Measurements from ENCODE around the gene LUZP1.

Gene LUZP1

GRCh38 chr1:23080885-23081284 lies 87.8 kb downstream of the LUZP1 start:
- no peak for DNase-seq

GRCh38 chr1:23079025-23079424 lies 89.6 kb downstream of the LUZP1 start:
- DNase-seq: no peak

GRCh38 chr1:23074012-23074411 lies 94.6 kb downstream of the LUZP1 start:
- DNase-seq: no peak

- no peak for DNase-seq
Observed at GRCh38 chr1:23069675-23070074, 99.0 kb downstream of the LUZP1 start.

GRCh38 chr1:23069149-23069548 lies 99.5 kb downstream of the LUZP1 start:
- DNase-seq: no peak

- no peak for DNase-seq
Observed at GRCh38 chr1:23066075-23066474, 102.6 kb downstream of the LUZP1 start.

GRCh38 chr1:23065385-23065784 lies 103.3 kb downstream of the LUZP1 start:
- no peak for DNase-seq

- DNase-seq: no peak
Observed at GRCh38 chr1:23062271-23062670, 106.4 kb downstream of the LUZP1 start.

- DNase-seq: no peak
Observed at GRCh38 chr1:23057301-23057700, 111.4 kb downstream of the LUZP1 start.

GRCh38 chr1:23051290-23051909 lies 117.3 kb downstream of the LUZP1 start:
- DNase-seq: no peak

GRCh38 chr1:23050201-23050600 lies 118.5 kb downstream of the LUZP1 start:
- no peak for DNase-seq

GRCh38 chr1:23044035-23044434 lies 124.6 kb downstream of the LUZP1 start:
- DNase-seq: no peak

- DNase-seq: no peak
Observed at GRCh38 chr1:23040509-23040908, 128.1 kb downstream of the LUZP1 start.

GRCh38 chr1:23039308-23039826 lies 129.3 kb downstream of the LUZP1 start:
- DNase-seq: no peak

- no peak for DNase-seq
Observed at GRCh38 chr1:23037081-23037740, 131.4 kb downstream of the LUZP1 start.

GRCh38 chr1:23035823-23036452 lies 132.7 kb downstream of the LUZP1 start:
- DNase-seq: no peak
